GM18858 (cell line): ENCODE results near the gene CHMP3.
"Not testable (repeated sequence)": the region's sequence is repeated elsewhere in the genome, so short reads cannot be mapped to it uniquely, and the experiment has no call there.

Experiments used
- ATAC-seq: cut with Tn5 transposase; IDR thresholded peaks from one replicate; pipeline ENCODE4 v1.9.1; 2021; ENCODE audit not compliant: unreplicated experiment

Gene CHMP3

DNA sequence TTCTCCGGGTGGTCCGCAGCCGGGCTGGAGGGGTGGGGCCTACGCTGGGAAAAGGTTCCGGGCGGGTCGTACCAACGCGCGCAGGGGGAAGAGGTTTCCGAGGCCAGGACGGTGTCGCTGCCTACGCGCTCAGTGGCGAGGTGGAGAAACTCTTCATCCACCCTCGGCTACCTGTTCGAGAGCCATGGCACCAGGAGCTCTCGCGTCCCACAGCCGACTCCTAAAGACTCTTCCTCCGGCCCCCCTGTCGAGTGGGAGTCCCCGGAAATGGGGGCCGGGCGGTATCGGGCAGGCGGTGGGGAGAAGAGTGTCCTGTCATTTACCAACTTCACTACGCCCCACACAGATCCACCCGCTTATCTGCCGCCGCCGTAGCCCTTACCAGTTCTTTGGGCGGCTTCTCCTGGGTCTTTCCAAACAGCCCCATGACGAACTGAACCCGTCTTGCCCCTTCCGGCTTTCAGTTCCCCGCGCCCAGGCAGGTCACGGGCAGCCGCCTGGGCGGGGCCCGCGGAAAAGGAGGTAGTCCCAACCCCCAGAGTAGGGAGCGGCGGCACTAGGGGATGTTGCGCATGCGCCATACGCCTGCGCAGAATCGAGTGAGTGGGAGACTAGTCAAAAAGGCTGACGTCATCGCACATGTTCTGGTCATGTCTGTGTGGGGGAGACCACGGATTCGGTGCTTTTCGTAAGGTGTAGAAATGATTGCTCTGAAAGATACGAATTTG is at the start of gene CHMP3:
TSS of gene CHMP3 (minus strand) at position 522 of the 728 bp plus-strand sequence. CDS start at position 427, 95 bp downstream.
- peak; percentile 81 for ATAC-seq

DNA sequence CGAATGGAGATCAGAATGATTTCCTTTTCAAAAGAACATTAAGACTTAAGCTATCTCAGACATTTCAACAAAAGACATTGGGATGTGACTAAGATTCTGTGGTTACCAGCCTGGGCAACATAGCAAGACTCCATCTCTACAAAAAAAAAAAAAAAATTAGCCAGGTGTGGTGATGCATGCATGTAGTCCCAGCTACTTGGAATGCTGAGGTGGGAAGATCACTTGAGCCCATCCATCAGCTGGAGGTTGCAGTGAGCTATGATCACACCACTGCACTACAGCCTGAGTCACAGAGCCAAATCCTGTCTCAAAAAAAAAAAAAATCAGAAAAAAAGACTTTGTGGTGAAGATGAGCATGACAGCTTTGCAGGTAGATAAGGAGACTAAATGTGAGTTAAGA is 47.6 kb upstream of the CHMP3 start:
- no peak for ATAC-seq

DNA sequence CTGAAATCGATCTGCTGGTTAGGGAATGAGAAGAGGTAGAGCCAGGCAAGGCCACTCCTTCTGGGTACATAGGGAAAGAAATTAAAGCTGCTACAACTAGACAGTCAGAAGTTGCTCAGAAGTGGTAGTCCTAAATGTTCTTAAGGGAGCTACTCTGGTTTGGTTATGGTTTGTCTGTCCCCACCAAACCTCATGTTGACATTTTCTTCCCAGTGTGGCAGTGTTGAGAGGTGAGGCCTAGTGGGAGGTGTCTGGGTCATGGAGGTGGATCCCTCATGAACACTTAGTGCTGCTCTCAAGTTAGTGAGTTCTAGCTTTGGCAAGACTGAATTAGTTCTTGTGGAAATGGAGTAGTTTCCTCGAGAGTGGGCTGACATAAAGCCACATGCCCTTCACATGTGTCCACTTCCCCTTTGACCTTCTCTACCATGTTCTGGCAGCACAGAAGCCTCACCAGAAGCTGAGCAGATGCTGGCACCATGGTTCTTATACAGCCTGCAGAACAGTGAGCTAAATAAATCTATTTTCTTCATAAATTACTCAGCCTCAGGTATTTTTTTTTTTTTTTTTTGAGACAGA is 45.7 kb upstream of the CHMP3 start:
- ATAC-seq, result no peak

DNA sequence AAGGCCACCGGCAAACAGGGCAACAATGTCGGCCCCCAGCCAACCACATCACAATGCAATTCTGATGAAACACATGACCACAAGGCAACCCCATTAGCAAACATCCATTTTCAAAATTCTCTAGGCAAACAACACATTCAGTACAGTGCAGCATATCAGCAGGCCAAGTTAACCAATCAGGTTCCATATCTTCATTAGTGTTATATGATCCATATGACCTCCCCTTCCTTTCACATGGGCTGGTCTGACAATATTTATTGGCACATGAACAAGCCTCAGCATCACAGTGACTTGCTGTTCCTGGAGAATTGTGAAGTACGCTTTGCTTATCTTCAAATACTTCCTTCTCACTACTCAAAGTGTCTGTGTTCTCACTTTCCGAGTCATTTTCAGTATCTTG is 40.7 kb upstream of the CHMP3 start:
- ATAC-seq, result no peak

DNA sequence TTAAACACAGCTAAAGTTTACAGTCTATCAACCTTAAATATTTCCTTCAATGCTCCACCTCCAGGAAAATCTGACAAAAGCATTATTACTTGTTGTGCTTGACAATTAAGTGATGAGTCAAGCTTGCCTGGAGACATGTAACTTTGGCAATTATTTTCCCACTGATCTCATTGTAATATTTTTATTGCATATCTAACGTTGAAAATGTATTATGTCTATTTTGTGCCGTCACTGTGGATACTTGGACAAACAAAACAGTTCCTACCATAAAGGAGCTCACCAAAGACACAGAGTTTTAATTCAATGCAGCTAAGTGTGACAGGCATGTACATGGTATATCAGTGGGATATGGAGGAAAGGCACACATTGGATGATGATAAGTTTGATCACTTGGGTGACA is 35.7 kb upstream of the CHMP3 start:
- ATAC-seq, result no peak

DNA sequence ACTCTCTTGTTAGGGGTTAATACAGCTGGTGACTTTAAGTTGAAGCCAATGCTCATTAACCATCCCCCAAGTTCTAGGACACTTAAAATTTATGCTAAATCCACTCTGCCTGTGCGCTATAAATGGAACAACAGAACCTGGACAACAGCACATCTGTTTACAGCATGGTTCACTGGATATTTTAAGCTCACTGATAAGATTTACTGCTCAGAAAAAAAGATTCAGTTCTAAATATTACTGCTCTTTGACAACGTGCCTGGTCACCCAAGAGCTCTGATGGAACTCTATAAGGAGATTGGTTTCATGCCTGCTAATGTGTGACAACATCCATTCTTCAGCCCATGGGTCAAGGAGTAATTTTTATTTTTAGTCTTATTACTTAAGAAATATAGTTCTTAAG is 32.9 kb upstream of the CHMP3 start:
- ATAC-seq, result no peak

DNA sequence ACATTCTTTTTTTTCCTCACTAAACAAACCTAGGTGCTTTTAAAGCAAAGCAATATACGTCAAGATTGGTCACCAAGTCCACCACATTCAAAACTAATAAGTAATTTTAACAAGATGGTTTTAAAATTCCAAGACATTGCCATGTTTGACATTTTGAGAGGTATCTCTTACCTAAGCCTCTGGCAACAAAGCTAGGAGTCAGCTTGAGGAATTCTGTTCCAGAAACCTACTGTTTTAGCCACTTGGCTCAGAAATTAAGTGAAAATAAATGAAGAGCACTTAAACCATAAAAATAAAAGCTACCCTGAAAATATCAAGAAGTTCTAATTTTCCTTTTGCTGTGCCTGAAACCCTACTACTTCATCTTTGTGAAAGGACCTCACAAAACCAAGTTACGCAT is 30.0 kb upstream of the CHMP3 start:
- no peak for ATAC-seq

DNA sequence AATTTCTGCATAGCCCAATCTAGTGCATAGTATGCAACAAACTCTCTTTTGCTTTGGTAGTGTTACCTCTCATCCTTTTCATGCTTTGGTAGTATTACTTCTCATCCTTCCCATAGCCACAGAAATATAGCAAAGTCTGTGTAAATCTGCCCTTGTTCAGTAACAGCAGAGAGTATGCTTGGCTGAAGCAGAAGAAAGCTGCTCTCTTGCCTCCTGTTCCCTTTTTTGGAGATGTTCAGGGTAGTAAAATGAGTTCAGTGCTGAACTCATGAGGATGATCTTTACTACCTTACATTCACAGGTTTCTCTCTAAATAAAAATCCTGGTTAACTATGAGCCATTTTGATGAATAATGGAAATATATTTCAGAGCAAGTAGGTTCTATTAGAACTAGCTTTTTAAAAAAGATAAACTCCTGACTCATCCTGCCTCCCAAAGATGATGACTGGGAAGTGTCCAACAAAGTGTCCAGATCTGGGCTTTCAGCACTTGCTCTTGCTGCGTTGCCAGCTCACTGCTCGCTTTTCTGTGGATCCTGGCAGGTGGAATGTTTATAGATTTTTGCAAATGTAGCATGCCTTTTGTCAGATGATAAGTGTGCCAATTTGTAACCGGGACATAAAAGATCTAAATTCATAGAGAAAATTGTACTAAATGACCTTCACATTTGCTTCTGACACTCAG is 29.4 kb upstream of the CHMP3 start:
- no peak for ATAC-seq

DNA sequence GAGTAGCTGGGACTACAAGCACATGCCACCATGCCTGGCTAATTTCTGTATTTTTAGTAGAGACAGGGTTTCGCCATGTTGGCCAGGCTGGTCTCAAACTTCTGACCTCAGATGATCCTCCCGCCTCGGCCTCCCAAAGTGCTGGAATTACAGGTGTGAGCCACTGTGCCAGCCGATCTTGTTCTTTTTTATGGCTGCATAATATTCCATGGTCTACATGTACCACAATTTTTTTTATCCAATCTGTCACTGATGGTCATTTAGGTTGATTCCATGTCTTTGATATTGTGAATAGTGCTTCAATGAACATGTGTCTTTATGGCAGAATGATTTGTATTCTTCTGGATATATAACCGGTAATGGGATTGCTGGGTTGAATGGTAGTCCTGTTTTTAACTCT is 26.5 kb upstream of the CHMP3 start:
- ATAC-seq, result not testable (repeated sequence)

DNA sequence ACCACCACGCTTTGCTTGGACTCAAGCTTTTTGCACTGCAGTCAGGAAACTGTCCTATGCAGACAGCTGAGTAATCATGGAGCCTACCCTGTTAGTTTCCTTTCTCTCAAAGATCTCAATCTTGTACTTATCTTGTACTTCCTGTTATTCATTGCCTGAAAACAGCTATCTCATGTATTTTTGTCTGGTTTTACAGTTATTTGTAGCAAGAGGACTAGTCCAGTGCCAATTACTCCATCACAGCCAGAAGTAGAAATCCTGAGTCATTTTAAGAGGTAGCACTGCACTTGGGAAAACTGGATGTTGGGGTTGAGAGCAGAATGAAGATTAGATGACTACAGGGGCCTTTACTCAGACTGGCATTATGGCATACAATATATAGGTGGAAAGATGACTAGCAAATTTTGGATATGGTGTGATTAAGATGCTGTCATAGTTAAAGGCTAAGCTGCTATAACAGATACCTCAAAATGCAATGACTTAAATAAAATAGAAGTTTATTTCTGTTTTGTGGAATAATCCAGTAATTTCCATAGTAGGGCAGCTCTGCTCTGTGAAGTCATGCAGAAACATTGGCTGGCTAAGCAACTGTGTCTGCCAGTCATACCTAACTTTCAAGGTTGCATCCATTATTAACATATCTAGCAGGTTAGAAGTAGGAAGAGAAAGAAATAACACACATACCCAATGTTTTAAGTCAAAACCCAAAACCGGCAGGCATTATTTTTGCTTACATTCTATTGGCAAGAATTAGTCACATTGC is 21.1 kb upstream of the CHMP3 start:
- peak; percentile 75 for ATAC-seq

DNA sequence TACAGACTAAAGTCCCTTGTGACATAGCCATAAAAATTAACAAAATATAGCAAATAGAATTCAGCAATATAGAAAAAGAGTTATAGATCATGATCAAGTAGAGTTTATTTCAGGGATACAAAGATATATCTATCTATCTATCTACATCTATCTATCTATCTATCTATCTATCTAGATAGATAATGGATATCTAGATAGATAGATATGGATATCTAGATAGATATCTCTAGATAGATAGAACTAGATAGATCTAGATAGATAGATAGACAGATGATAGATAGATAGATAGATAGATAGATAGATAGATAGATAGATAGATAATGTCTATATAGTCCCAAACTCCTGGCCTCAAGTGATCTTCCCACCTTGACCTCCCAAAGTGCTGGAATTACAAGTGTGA is 17.3 kb upstream of the CHMP3 start:
- no peak for ATAC-seq

DNA sequence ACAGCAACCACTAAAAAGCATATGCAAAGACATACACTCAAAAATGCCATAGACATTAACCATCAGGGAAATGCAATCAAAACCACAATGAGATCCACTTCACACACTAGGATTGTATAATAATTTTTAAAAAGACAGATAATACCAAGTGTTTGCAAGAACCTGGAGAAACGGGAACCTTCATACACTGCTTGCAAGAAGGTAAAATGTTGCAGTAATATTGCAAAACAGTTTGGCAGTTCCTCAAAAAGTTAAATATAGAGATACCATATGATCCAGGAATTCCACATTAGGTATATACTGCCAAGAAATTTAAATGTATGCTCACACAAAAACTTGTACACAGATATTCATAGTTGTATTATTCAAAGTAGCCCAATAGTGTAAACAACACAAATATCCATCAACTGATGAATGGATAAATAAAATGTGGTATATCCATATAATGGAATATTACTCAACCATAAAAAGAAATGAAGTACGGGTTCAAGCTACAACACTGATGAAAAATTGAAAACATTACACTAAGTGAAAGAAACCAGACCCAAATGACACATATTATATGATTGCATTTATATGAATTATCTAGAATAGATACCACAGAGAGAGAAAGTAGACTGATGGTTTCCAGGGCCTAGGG is 14.7 kb upstream of the CHMP3 start:
- no peak for ATAC-seq

DNA sequence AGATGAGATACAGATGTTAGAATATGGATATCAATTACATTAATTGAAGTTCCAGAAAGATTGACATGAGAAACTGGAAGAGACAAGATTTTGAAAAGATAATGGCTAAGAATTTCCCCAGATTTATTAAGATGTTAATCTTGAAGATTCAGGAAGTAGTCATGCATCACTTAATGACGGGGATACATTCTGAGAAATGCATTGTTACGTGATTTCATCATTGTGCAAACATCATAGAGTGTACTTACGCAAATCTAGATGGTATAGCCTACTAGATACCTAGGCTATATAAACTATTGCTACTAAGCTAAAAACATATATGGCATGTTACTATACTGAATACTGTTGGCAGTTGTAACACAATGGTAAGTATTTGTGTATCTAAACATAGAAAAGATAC is 6.8 kb upstream of the CHMP3 start:
- no peak for ATAC-seq

DNA sequence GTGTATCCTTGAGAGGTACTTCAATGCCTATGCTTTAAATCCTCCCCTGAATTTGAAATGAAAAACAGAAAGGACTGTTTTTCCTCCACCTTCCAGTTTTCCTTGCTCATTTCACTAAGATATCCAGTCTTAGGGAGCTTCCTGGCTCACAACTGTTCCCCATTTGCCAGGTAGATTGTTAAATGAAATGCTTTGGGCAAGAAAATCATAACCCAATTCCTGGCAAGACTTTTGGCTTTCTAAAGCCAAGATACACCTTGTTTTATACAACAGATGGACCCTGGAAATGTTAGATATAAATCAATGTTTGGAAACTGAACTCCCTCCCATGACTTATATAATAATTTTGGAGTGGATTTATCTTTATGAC is 3.6 kb upstream of the CHMP3 start:
- ATAC-seq, result no peak

DNA sequence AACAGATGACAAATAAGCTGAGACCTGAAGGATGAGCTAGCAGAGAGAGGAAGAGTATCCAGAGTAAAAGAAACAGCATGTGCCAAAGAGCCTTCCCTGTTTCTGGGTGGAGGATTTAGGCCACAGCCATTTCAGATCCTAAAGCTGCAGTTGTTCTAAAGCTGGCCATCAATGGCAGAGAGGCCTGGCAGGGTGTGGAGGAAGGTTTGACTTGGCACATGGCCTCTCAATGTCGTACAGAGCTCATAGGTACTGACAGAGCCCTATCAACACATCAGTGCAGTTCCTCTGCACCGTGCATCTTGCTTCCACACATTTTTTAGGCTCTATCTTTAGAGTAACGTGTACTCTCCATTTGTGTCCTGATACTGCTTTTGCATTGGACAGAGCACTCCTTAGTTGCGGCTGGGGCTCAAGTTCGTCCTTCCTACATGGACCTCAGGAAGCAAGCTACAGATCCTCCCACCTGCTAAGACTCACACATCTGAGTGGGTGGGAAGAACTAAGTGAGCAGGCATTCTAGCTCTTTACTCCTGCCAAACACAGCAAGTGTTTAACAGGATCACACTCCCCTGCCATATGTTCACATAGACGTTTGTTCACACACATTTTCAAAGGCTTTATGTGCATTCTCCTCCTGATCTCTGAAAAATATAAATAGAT is 3.0 kb upstream of the CHMP3 start:
- no peak for ATAC-seq

DNA sequence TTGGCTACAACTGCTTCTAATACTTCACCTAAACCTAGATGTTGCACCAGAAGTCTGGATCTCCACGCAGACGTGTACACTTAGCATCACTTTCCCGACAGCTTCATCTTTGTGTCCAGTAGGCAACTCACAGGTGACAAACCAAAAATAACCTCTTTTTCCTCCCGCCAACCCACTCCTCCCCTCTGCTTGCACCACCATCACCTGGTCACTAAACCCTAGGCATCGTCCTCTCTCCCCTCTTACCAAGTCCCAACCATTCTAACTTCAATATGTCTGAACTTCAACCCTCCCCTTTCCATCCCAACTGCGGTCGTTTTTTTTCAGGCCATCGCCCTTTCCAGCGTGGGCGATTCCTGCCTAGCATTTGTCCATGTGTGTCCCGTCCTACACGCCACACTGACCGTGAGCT is 413 bp upstream of the CHMP3 start:
- no peak for ATAC-seq

DNA sequence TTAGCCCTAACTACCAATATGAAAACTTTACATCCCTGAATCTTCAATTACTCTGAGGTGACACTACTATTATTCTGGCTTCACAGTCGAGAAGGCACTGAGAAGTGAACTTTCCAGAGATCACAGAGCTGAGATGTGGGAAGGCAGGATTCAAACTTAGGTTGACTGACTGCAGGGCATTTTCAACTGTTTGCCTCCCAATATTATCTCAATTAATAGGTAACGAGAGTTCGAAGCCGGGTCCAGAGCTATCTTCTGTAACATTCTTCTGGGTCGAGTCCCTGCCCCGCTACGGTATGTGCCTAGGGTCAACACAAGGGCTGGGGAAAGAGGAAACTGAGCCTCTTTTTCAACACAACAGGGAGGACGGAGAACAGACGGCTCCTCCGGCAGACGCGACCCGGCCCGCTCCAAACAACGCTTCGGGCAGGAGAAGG is 740 bp downstream of the CHMP3 start:
- peak; percentile 6 for ATAC-seq

DNA sequence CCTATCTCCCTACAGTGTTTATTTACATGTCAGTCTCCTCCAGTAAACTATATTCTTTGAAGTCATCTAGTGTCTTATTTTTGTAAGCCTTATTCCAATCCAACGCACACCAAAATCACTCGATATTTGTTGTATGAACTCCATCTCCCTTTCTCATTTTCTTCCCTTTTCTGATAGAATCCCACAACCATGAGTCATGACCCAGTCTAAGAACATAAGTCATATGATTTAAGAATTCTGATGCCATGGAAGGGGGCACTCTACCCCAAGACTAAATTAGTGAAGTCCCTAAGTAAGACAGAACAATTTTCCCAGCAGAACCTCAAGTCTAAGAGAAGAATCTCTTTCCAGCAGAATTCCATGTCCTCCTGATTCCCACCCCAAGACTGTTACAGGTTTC is 5.4 kb downstream of the CHMP3 start:
- ATAC-seq, result no peak

DNA sequence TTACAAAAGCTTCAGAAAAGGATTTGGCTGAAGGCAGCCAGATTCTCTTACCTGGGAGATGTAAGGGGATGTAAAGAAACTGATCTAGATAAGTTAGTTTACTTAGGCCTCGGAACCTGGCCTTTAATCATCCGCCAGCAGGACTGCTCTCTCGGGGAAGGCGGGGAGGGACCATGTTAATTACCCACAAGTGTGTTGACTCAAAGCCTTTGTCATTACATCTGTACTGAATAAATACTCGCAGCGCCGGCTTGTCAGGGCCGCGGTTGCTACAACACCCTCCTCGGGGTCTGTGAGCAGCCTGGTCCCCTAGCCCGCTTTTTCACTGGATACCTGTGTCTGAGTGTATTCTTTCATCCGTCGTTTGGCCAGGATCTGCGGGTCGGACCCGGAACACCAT is 6.7 kb downstream of the CHMP3 start:
- ATAC-seq, result no peak

DNA sequence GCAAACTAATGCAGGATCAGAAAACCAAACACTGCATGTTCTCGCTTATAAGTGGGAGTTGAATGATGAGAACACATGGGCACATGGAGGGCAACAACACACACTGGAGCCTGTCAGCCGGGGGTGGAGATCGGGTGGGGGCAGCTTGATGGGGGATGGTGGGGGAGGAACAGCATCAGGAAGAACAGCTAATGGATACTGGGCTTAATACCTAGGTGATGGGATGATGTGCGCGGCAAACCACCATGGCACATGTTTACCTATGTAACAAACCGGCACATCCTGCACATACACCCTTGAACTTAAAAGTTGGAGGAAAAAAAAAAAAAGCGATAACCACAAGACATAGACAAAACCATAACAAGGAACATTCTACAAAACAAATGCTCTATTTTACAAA is 10.4 kb downstream of the CHMP3 start:
- no peak for ATAC-seq
